Measurements from ENCODE around the gene DVL2. TPM values are rescaled to one million over a fixed set of nuclear protein-coding genes. Genes with fewer than 3 reads are reported as not detected.
A peak's percentile ranks its signal among the peaks of the same experiment; 100 is the strongest.

Gene DVL2
- total and polyA plus RNA-seq, 2 of the 13 experiments (the other 11 are each of a cell fraction or from before 2014, with no cell fraction given), result 5.7 to 38.2 TPM

DNA sequence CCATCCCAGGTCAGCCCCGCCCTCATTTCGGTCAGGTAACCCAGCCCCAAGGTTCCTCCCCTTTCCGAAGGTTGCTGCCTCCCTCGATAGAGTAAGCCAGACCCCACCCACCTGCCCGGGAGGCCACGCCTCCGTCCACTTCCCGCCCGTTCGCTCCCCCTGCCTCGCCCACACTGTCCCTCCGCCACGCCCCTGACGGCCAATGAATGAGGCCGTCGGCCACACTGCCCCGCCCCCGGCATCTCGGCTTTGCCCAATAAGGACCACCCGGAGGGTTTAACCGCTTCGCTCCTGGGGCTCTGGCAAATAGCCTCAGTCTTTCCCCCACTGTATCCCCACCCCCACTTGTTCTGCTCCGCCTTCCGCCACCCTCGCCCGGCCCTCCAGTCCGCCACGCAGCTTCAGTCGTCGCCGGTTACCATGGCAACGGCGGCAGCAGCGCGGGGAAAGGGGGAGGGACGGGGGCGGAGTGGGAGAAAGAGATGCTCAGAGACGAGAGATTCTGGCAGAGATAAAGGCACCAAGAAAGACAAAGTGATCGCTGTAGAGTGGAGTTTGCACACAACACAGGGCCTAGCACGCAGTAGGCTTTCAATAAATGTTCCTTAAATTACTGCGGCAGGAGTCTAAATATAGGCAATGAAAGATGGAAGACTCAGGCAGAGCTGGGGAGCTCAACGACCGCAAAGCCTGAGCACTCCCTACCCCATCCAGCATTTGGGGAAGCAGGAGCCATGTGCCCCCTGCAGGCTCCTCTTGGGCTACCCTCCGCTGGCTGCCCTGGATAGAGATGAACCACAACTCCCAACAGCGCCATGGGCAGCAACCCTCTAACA lies 19.8 kb downstream of the DVL2 start (continued):
- TF ChIP-seq, protein P1, sequence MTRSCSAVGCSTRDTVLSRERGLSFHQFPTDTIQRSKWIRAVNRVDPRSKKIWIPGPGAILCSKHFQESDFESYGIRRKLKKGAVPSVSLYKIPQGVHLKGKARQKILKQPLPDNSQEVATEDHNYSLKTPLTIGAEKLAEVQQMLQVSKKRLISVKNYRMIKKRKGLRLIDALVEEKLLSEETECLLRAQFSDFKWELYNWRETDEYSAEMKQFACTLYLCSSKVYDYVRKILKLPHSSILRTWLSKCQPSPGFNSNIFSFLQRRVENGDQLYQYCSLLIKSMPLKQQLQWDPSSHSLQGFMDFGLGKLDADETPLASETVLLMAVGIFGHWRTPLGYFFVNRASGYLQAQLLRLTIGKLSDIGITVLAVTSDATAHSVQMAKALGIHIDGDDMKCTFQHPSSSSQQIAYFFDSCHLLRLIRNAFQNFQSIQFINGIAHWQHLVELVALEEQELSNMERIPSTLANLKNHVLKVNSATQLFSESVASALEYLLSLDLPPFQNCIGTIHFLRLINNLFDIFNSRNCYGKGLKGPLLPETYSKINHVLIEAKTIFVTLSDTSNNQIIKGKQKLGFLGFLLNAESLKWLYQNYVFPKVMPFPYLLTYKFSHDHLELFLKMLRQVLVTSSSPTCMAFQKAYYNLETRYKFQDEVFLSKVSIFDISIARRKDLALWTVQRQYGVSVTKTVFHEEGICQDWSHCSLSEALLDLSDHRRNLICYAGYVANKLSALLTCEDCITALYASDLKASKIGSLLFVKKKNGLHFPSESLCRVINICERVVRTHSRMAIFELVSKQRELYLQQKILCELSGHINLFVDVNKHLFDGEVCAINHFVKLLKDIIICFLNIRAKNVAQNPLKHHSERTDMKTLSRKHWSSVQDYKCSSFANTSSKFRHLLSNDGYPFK (CRISPR knock-in tag; IDR thresholded peaks at IDR 0.05; ENCODE audit: borderline replicate concordance), result peak; percentile 57; the same call in 1 of the 2 replicates
- TF ChIP-seq ZNF709 (CRISPR knock-in tag; IDR thresholded peaks at IDR 0.05) (no peak), KAT2B (IDR thresholded peaks at IDR 0.05; ENCODE audit: borderline replicate concordance, low read depth, low read length) (no peak), GATAD1 (CRISPR knock-in tag; IDR thresholded peaks at IDR 0.05) (0 out of 2 replicates have a peak, but pooled peaks have one; percentile 8), KDM5A (IDR thresholded peaks at IDR 0.05; ENCODE audit: borderline replicate concordance, low read length) (peak; percentile 37; the same call in 1 of the 2 replicates), BORCS8-MEF2B (CRISPR knock-in tag; IDR thresholded peaks at IDR 0.05) (0 out of 2 replicates have a peak, but pooled peaks have one; percentile 27), ZFP36L2 (CRISPR knock-in tag; IDR thresholded peaks at IDR 0.05) (no peak), SMYD3 (CRISPR knock-in tag; IDR thresholded peaks at IDR 0.05) (no peak), HMG20B (CRISPR knock-in tag; conservative IDR thresholded peaks at IDR 0.05) (no peak), ZNF253 (CRISPR knock-in tag; IDR thresholded peaks at IDR 0.05; ENCODE audit: borderline replicate concordance) (no peak), ZNF12 (CRISPR knock-in tag; IDR thresholded peaks at IDR 0.05) (no peak), ZFY (CRISPR knock-in tag; IDR thresholded peaks at IDR 0.05) (0 out of 2 replicates have a peak, but pooled peaks have one; percentile 41), MTA1 (CRISPR knock-in tag; IDR thresholded peaks at IDR 0.05; ENCODE audit: borderline replicate concordance) (peak; percentile 62; the same call in 1 of the 2 replicates), MXI1 (IDR thresholded peaks at IDR 0.05; ENCODE audit: borderline replicate concordance, low read depth, low read length) (0 out of 3 replicates have a peak, but pooled peaks have one; percentile 2), NFYC (CRISPR knock-in tag; IDR thresholded peaks at IDR 0.05) (peak; percentile 85), ZNF572 (CRISPR knock-in tag; IDR thresholded peaks at IDR 0.05) (0 out of 2 replicates have a peak, but pooled peaks have one; percentile 47), ZNF547 (CRISPR knock-in tag; IDR thresholded peaks at IDR 0.05) (no peak), PHB2 (IDR thresholded peaks at IDR 0.05; ENCODE audit: partially characterized antibody) (no peak), RFX5 (IDR thresholded peaks at IDR 0.05; ENCODE audit: low read depth, low read length) (peak; percentile 93)
- TF ChIP-seq, protein P2, sequence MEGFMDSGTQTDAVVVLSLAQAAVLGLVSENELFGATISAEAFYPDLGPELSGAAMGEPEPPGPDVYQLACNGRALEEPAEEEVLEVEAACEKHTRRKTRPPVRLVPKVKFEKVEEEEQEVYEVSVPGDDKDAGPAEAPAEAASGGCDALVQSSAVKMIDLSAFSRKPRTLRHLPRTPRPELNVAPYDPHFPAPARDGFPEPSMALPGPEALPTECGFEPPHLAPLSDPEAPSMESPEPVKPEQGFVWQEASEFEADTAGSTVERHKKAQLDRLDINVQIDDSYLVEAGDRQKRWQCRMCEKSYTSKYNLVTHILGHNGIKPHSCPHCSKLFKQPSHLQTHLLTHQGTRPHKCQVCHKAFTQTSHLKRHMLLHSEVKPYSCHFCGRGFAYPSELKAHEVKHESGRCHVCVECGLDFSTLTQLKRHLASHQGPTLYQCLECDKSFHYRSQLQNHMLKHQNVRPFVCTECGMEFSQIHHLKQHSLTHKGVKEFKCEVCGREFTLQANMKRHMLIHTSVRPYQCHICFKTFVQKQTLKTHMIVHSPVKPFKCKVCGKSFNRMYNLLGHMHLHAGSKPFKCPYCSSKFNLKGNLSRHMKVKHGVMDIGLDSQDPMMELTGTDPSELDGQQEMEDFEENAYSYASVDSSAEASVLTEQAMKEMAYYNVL (CRISPR knock-in tag; IDR thresholded peaks at IDR 0.05; ENCODE audit: borderline replicate concordance), result no peak
- TF ChIP-seq, protein P3, sequence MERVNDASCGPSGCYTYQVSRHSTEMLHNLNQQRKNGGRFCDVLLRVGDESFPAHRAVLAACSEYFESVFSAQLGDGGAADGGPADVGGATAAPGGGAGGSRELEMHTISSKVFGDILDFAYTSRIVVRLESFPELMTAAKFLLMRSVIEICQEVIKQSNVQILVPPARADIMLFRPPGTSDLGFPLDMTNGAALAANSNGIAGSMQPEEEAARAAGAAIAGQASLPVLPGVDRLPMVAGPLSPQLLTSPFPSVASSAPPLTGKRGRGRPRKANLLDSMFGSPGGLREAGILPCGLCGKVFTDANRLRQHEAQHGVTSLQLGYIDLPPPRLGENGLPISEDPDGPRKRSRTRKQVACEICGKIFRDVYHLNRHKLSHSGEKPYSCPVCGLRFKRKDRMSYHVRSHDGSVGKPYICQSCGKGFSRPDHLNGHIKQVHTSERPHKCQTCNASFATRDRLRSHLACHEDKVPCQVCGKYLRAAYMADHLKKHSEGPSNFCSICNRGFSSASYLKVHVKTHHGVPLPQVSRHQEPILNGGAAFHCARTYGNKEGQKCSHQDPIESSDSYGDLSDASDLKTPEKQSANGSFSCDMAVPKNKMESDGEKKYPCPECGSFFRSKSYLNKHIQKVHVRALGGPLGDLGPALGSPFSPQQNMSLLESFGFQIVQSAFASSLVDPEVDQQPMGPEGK (CRISPR knock-in tag; IDR thresholded peaks at IDR 0.05), result peak; percentile 49; the same call in 1 of the 2 replicates

All from HepG2 (cell line).